Ovary (tissue), 3 donors: Measurements from ENCODE around the gene SMARCA4.
"Not testable (repeated sequence)": the region's sequence is repeated elsewhere in the genome, so short reads cannot be mapped to it uniquely, and the experiment has no call there.

Source experiments
- EP300 ChIP-seq: sonication (generic); formaldehyde crosslinking; IDR thresholded peaks from one replicate; pipeline ENCODE4 v1.6.1; 2017; ENCODE audit warnings: antibody characterized with exemption
- POLR2A ChIP-seq: fragments of 450-650 bp; IDR thresholded peaks from one replicate; pipeline ENCODE4 v1.6.1; 2017; ENCODE audit warnings: antibody characterized with exemption, mild to moderate bottlenecking, moderate library complexity
- TF ChIP-seq, protein P1 (sequence below), 3 donors: fragments of 450-650 bp in 2 of 3; fragments of 200-600 bp in 1 of 3; IDR thresholded peaks; one replicate each; pipeline versions ENCODE4 v1.5.1 to v1.8.0; 2016 to 2022; ENCODE audit warnings: antibody characterized with exemption in 3 of 3, mild to moderate bottlenecking in 1 of 3
- donor health status: DM: no; HTN: no; CAD: no.

DNA sequence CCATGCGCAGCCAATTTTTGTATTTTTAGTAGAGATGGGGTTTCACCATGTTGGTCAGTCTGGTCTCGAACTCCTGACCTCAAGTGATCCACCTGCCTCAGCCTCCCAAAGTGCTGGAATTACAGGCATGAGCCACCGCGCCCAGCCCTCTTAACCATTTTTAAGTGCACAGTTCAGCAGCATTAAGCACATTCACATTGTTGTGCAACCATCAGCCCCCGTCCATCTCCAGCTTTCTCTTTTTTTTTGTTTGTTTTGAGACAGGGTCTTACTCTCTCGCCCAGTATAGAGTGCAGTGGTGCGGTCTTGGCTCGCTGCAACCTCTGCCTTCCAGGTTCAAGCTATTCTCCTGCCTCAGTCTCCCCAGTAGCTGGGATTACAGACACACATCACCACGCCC, 116.0 kb downstream of the SMARCA4 start:
- TF ChIP-seq, protein P1, sequence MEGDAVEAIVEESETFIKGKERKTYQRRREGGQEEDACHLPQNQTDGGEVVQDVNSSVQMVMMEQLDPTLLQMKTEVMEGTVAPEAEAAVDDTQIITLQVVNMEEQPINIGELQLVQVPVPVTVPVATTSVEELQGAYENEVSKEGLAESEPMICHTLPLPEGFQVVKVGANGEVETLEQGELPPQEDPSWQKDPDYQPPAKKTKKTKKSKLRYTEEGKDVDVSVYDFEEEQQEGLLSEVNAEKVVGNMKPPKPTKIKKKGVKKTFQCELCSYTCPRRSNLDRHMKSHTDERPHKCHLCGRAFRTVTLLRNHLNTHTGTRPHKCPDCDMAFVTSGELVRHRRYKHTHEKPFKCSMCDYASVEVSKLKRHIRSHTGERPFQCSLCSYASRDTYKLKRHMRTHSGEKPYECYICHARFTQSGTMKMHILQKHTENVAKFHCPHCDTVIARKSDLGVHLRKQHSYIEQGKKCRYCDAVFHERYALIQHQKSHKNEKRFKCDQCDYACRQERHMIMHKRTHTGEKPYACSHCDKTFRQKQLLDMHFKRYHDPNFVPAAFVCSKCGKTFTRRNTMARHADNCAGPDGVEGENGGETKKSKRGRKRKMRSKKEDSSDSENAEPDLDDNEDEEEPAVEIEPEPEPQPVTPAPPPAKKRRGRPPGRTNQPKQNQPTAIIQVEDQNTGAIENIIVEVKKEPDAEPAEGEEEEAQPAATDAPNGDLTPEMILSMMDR (IDR thresholded peaks at IDR 0.05): not testable (repeated sequence)
- not testable (repeated sequence) for TF ChIP-seq EP300, POLR2A
